ENCODE measurements around the gene CFI. TPM values are rescaled to one million over a fixed set of nuclear protein-coding genes. Genes with fewer than 3 reads are reported as not detected.
A peak's percentile ranks its signal among the peaks of the same experiment; 100 is the strongest.

Gene CFI
- total RNA-seq, 1 experiment from 2014 or later = 0.16 TPM

DNA sequence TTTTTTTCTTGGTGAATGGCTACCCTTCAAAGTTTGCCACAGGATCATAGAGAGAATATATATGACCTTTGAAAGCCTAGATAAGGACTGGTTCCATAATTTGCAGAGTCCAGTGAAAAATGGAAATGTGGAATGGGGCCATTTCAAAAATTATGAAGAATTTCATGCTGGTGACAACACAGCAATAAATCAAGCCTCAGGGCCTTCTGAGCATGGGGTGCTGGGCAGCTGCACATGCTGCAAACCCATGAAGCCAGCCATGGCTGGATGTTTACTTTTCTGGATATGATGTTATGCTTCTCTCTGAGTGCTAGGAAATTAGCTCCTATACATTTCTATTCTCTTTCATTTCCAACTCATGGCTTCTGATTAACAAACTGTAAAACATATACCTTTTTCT lies 56.0 kb downstream of the CFI start:
- CTCF ChIA-PET = no interaction called here
- TF ChIP-seq, protein P1, sequence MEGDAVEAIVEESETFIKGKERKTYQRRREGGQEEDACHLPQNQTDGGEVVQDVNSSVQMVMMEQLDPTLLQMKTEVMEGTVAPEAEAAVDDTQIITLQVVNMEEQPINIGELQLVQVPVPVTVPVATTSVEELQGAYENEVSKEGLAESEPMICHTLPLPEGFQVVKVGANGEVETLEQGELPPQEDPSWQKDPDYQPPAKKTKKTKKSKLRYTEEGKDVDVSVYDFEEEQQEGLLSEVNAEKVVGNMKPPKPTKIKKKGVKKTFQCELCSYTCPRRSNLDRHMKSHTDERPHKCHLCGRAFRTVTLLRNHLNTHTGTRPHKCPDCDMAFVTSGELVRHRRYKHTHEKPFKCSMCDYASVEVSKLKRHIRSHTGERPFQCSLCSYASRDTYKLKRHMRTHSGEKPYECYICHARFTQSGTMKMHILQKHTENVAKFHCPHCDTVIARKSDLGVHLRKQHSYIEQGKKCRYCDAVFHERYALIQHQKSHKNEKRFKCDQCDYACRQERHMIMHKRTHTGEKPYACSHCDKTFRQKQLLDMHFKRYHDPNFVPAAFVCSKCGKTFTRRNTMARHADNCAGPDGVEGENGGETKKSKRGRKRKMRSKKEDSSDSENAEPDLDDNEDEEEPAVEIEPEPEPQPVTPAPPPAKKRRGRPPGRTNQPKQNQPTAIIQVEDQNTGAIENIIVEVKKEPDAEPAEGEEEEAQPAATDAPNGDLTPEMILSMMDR (IDR thresholded peaks at IDR 0.05; ENCODE audit: unreplicated experiment) = no peak
- intact Hi-C loops (cut with micrococcal nuclease) = no loop called here

DNA sequence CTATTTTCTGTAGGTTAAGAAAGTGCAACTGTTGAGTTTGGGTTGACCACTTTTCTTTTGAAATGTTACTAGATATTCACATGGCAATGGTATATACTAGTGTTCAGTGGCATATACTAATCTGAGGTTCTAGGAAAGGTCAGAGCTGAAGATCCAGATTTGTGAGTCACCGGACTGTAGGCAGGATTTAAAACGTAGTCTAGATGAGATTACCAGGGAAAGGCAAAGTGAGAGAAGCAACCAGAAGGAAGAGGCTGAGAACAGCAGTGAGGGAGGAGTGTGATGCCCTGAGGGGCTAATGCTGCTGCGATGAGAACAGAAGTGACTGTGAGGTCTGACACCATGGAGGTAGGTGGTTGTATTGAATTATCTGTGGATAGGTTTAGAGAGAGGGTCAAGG lies 62.3 kb downstream of the CFI start:
- intact Hi-C loops (cut with micrococcal nuclease) = no loop called here
- Mint-ChIP-seq H3K4me3 (ENCODE audit: unreplicated experiment) (no peak overlapping the region), H3K9me3 (ENCODE audit: unreplicated experiment) (no peaks in the 10 kb centered on the region), H3K27ac (ENCODE audit: low read depth, unreplicated experiment) (no peak overlapping the region), H3K4me1 (ENCODE audit: insufficient read depth, unreplicated experiment) (peaks cover 5% of the 10 kb centered on the region), H3K36me3 (ENCODE audit: insufficient read depth, unreplicated experiment) (no peaks in the 10 kb centered on the region), H3K27me3 (ENCODE audit: insufficient read depth, unreplicated experiment) (no peaks in the 10 kb centered on the region)
- ChIA-PET CTCF (no interaction called here), POLR2A (no interaction called here)
- TF ChIP-seq, protein P1 (IDR thresholded peaks at IDR 0.05; ENCODE audit: unreplicated experiment) = no peak
- peak; percentile 1 for DNase-seq (ENCODE audit: unreplicated experiment)
- no TSS peak for BruUV-seq (replicated peaks)

More for the DNA sequence above, 56.0 kb downstream of the CFI start:
- H3K9me3 Mint-ChIP-seq (ENCODE audit: unreplicated experiment) = no peaks in the 10 kb centered on the region
- H3K4me1 Mint-ChIP-seq (ENCODE audit: insufficient read depth, unreplicated experiment) = no peaks in the 10 kb centered on the region
- no TSS peak for BruUV-seq (replicated peaks)
- POLR2A ChIA-PET = no interaction called here
- no peak overlapping the region for H3K4me3 Mint-ChIP-seq (ENCODE audit: unreplicated experiment)
- no peaks in the 10 kb centered on the region for H3K36me3 Mint-ChIP-seq (ENCODE audit: insufficient read depth, unreplicated experiment)
- H3K27me3 Mint-ChIP-seq (ENCODE audit: insufficient read depth, unreplicated experiment) = no peaks in the 10 kb centered on the region
- H3K27ac Mint-ChIP-seq (ENCODE audit: low read depth, unreplicated experiment) = no peak overlapping the region
- no peak for DNase-seq (ENCODE audit: unreplicated experiment)

DNA sequence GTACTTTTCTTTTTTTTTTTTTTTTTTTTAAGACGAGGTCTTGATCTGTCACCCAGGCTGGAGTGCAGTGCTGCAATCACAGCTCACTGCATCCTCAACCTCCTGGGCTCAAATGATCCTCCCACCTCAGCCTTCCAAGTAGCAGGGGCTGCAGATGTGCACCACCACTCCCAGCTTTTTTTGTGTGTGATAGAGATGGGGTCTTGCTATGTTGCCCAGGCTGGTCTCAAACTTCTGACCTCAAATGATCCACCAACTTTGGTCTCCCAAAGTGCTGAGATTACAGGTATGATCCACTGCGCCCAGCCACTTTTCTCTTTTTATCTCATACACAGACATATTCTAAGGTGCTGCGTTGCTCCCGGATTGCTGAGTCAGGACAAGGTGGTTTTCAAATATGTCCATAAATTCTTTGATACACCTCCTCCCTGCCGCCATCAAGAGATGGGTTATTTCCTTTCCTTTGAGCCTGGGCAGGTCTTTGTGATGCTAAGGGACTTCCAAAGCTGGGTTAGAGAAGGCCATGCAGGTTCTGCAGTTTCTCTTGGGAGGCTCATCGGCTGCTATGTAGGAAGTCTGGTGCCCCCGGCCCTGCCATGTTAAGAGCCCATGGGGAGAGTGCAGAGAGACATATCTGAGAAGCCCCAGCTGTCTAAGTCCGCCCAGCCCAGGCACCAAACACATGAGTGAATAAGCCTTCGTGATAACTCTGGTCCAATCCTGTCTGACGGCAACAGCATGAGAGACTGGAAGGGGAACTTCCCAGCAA lies 63.5 kb downstream of the CFI start:
- POLR2A ChIA-PET = no interaction called here
- Mint-ChIP-seq H3K9me3 (ENCODE audit: unreplicated experiment) (no peaks in the 10 kb centered on the region), H3K4me3 (ENCODE audit: unreplicated experiment) (no peak overlapping the region), H3K27me3 (ENCODE audit: insufficient read depth, unreplicated experiment) (no peaks in the 10 kb centered on the region), H3K4me1 (ENCODE audit: insufficient read depth, unreplicated experiment) (peaks cover 5% of the 10 kb centered on the region), H3K27ac (ENCODE audit: low read depth, unreplicated experiment) (no peak overlapping the region), H3K36me3 (ENCODE audit: insufficient read depth, unreplicated experiment) (no peaks in the 10 kb centered on the region)
- TF ChIP-seq, protein P1 (IDR thresholded peaks at IDR 0.05; ENCODE audit: unreplicated experiment) = no peak
- no TSS peak for BruUV-seq (replicated peaks)
- CTCF ChIA-PET = interaction anchor here (0.7 kb wide), 1 partner anchor 771 kb away, joined by 3 read pairs; no protein-coding TSS in a partner anchor
- intact Hi-C loops (cut with micrococcal nuclease) = no loop called here
- DNase-seq (ENCODE audit: unreplicated experiment) = no peak

DNA sequence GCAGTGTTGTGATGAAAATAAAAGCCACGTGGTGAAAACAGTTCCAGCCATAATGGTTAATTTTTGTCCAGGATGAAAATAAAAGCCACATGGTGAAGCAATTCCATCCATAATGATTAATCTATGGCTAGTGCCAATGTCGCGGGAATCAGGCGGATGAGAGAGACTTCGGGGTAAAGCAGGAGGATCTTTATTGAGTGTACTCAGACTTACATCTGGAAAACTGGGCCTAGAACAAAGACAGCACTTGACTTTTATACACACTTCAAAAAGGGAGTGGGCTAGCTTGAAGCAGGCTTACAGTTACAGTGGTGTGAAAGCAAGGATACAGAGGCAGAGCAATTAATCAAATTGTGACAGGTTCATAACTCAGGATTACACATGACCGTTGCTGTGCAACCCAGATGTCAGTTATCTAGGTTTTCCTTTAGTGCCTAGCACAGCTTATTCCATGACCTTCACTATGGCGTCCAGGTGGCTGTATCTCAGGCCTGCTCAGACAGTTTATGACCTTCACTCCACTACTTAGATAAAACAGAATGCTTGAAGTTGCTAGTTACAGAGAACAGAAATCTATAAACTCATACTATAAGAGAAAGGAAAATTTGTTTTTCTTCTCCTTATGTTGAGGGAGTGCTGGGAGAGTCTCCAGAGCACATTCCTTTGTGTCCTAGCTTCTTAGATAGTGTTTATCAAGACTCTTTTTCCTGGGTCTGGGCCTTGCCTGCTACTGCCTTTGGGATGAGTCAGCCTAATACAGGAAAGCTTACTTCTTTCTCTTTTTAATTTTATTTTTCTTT lies 66.0 kb downstream of the CFI start:
- no peaks in the 10 kb centered on the region for H3K9me3 Mint-ChIP-seq (ENCODE audit: unreplicated experiment)
- H3K27me3 Mint-ChIP-seq (ENCODE audit: insufficient read depth, unreplicated experiment) = no peaks in the 10 kb centered on the region
- TF ChIP-seq, protein P1 (IDR thresholded peaks at IDR 0.05; ENCODE audit: unreplicated experiment) = no peak
- ChIA-PET CTCF (no interaction called here), POLR2A (no interaction called here)
- no peaks in the 10 kb centered on the region for H3K36me3 Mint-ChIP-seq (ENCODE audit: insufficient read depth, unreplicated experiment)
- no TSS peak for BruUV-seq (replicated peaks)
- peaks cover 5% of the 10 kb centered on the region for H3K4me1 Mint-ChIP-seq (ENCODE audit: insufficient read depth, unreplicated experiment)
- intact Hi-C loops (cut with micrococcal nuclease) = no loop called here
- no peak for DNase-seq (ENCODE audit: unreplicated experiment)
- H3K27ac Mint-ChIP-seq (ENCODE audit: low read depth, unreplicated experiment) = no peak overlapping the region
- H3K4me3 Mint-ChIP-seq (ENCODE audit: unreplicated experiment) = no peak overlapping the region

All from MCF 10A (cell line).